GM19023 (cell line): ENCODE results near the gene AP1G2.

ENCODE experiments used
- ATAC-seq: cut with Tn5 transposase; IDR thresholded peaks from one replicate; pipeline ENCODE4 v1.9.1; 2021; ENCODE audit warnings: mild to moderate bottlenecking, moderate library complexity; ENCODE audit not compliant: unreplicated experiment

Gene AP1G2

DNA sequence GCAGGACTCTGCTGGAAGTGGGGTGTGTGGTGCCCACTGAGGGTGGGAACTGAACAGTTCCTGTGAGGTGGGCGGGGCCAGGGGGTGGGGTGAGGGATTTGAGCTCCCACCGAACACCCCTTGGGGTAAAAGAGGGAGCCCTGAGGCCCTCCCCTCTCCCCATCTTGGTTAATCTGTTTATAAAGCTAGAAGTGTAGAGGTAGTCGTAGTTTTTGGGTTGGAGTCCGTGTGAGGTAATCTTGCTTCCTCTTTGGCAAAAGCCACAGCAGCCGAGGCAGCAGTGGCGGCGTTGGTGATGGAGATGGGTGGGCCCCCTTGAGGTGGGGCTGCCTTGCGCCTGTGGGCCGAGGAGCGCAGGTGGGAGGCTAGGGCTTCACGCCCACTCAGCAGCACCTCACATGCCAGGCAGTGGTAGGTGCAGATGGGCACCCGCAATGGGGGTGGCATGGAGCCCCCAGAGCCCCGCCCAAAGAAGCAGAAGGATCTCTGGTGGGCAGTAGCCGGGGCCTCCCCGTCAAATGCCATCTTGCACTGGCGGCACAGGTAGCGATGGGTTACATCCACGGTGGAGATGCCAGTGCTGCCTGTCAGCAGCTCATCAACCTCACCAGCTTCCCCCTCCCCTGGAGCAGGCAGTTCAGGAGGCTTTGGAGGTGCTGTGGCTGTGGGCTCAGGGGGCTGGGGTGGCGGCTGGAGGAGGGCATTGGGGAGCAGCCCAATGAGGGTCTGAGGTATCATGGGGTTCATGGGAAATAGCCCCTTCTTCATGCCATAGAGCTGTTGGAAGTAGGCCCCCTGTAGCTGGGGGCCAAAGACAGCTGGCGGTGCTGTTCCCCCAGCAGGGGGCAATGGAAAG lies 45.6 kb downstream of the AP1G2 start:
- ATAC-seq = no peak

DNA sequence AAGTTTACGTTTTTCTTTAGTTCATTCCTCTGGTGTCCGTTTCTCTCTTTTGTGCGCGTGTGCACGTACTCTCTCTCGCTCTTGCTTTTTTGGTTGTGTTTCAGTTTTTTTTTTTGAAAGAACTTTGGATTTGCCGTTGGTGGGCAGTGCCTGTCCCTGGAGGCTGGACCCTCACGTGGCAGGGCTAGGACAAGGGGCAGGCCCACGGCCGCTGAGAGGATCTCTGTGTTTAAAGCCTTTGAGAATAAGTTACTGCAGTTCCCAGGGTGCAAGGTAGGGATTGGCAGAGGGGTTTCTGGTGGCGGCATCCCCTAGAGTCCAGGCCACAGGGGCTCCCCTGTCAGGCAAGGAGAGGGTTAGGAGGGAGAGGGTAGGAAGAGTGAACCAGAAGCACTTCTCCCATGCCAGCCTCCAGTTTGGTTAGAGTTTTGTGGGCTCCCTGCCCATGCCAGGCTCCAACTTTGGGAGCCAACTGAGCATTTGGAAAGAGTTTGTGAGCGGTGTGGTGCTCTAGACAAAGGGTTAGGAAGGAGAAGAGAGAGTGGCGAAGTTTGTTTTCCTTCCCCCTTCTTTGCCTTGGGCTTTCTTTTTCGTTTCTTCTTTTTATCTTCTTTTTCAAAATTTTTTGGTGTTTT lies 46.6 kb downstream of the AP1G2 start:
- ATAC-seq = no peak

DNA sequence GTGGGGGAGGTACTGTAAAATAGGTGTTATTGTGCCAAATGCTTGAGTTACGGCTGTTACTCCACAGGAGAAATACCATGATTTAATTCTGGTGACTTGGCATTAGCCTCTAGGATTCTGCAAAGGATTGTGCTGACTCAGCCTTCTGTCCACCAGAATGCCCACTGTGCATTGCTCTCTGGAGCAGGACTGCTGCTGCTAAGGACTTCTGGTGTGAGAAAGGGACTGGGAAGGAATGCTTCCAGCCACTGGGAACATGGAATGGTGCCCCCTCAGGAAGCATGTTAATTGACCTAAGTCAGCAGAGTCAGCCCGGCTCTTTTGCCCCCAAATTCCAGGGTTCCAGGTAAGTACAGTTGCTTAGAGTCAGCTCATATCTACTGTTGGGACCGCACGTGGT lies 48.9 kb downstream of the AP1G2 start:
- ATAC-seq = no peak

DNA sequence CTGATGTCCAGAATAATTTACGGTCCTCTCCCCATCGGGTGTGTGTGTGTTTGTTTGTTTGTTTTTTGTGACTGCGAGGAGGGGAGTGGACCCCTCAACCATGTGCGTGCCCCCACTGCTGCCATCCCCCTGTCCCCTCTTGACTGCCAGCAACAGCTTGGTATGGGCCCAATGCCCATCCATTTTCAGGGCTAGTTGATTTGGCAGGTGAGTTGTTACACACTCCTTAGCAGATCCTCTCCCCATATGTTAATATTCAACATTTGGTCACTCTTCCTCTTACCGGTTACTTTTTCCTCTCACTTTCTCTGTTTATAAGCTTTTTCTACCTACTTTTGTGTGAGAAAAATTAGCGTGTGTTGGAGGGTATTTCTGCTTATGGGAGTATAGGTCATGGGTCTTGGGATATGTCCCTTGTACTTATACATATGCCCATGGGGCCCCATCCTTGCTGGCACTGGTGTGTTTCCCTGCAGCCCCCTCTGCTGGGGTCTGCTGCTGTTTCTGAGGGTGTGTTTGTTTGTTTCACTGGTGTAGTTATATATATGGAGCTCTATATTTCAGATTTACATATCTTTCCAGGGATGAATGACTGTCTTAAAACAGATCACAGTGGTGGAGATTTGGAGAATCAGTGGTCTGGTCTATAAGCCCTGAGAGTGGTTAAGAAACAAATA lies 49.8 kb downstream of the AP1G2 start:
- no peak for ATAC-seq

DNA sequence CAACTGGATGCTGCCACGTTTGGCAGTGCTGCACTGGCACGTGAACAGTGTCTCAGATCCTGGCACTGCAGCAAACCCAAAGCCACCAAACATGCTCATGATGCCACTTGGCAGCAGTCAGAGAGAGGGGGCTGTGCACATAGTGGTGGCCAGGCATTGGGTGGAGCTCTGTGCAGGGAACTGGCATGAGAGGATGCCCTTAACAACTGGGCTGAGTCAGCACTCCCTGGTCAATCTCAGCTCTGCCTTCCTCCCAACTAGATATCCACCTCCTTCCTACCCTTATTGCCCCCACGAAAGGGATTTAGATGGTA lies 53.0 kb downstream of the AP1G2 start:
- ATAC-seq = no peak

DNA sequence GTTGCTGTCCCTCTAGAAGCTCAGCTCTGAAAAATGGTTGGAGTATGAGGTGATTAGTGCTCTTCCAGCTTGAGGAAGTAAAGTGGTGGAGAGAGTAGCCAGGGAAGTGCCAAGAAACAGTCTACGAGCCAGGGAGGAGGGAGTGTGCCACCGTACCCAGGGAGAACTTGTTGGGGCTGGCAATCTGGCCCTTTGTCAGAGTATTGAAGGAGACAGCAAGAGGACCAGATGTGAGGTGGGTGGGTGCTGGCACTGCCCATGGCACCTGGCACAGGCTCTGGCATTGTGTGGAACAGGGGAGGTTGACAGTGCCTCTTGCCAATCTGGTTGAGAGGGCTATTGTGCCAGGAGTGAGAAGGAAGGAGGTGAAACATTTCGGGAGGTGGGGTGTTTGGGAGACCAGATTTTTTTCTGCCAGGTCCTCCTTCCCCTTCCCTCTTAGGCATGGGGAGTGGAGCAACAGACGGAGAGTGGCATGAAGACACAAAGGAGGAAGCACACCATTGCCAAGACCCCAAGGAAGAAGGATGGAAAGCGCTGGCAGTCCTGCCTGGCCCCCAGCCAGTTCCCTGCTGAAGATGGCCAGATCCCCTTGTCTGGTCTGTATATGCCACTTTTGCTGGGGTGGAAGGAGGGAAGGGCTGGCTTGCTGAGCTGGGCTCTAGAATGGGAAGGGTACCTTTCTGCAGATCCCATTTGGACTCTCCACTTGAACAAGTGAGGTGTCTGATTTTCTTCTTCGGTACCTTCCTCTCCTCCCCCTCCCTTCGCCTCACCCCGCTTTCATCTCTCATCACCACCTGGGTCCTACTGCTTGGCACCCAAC lies 53.6 kb downstream of the AP1G2 start:
- no peak for ATAC-seq

DNA sequence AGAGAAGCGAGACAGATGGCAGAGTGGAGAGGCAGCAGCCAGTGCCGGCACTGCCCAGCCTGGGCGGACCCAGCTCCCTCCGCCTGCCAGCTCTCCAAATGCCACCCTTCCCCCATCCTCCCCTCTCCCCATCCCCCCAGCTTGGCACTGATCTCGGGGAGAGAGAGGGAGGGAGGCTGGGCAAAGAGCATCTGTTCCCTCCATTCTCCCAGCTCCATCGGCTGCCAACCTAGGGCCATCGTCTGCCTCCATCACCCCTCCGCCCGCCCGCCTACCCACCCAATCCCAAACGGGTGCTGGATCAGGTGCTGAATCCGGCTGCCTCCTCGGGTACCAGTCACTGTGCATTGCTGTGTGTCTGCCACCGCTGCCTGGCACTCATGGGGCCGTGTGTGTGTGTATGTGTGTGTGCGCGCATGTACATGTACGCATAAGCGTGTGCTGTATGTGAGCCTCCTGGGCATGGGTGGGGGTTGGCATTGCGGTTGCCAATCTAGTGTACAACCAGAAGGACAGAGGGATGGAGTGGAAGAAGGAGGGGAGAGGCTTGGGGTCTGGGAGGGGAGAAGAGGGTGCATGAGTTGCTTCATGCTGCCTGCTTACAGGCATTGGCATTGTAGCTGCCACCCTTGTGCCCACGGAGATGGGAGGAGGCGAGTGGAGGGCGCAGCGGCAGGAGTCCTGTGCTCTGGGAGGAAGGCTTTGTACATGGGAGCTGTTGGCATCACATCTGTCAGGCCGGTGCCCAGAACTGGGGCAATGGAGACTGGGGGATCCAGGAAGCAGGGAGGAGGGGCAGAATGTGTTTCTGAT lies 54.4 kb downstream of the AP1G2 start:
- no peak for ATAC-seq

DNA sequence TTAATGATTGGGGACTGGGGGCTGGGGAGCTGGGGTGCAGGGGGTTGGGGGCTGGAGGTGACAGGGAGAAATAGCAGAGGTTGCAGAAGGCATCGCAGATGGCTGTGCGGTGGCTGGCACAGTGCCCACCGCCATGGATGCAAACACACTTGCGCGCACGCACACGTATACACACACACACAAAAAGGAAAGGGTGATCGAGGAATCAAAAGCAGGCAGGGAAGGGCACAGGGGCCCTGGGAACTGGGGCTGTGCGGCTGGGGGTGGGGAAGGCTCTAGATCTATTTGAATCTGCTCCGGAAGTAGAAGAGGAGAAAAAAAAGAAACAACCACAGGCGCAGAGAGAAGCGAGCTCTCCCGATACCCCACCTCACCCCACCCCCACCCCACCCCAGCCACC lies 55.4 kb downstream of the AP1G2 start:
- no peak for ATAC-seq
